DND-41 (cell line): ENCODE results near the gene OBSCN.

Source experiments
- EZH2 ChIP-seq: IDR thresholded peaks from 3 replicates; pipeline ENCODE4 v1.6.1; 2012; ENCODE audit warnings: borderline replicate concordance, low read depth, mild to moderate bottlenecking, moderate library complexity, low read length, inconsistent platforms; ENCODE audit not compliant: severe bottlenecking
- TF ChIP-seq, protein P1 (sequence below): IDR thresholded peaks from 2 replicates; pipeline ENCODE4 v1.5.1; 2012; ENCODE audit warnings: borderline replicate concordance, low read length, moderate library complexity, mild to moderate bottlenecking; ENCODE audit not compliant: poor library complexity, severe bottlenecking; ENCODE audit errors: extremely low read depth

DNA sequence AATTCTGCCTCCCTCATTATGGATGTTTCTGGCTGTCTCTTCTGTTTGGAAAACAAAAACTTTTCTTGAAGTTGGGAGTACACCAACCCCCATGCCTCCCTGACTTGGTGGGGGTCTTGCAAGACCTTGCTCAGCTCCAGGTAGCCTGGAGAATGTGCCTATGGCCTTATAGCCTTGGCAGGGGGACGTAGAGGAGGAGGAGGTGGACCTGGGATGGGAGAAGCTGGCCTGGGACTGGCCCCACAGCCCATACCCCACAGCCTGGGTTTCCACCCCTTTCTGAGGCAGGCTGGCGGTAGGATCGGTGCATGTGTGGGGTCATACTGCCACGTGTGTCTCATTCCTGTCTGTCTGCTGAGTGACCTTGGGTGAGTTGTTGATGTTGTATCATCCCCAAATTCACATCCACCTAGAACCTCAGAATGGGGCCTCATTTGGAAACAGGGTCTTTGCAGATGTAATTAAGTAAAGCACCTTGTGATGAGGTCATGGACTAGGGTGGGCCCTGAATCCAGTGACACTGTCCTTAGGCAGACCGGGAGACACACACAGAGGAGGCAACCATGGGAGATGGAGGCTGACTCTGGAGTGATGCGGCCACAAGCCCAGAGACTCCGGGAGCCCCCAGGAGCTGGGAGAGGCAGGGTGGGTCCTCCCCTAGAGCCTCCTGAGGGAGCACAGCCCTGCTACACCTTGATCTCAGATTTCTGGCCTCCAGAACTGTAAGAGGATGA is 18.5 kb downstream of the OBSCN start:
- TF ChIP-seq, protein P1, sequence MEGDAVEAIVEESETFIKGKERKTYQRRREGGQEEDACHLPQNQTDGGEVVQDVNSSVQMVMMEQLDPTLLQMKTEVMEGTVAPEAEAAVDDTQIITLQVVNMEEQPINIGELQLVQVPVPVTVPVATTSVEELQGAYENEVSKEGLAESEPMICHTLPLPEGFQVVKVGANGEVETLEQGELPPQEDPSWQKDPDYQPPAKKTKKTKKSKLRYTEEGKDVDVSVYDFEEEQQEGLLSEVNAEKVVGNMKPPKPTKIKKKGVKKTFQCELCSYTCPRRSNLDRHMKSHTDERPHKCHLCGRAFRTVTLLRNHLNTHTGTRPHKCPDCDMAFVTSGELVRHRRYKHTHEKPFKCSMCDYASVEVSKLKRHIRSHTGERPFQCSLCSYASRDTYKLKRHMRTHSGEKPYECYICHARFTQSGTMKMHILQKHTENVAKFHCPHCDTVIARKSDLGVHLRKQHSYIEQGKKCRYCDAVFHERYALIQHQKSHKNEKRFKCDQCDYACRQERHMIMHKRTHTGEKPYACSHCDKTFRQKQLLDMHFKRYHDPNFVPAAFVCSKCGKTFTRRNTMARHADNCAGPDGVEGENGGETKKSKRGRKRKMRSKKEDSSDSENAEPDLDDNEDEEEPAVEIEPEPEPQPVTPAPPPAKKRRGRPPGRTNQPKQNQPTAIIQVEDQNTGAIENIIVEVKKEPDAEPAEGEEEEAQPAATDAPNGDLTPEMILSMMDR, result no peak
- TF ChIP-seq EZH2, result no peak
